Stimulated activated CD4-positive, alpha-beta T cell treated with anti-CD3 and anti-CD28 coated beads, TNF-alpha, amount 100 ng/mL, for 48 hours (primary cell): Measurements from ENCODE around the gene KCND3.

ENCODE experiments used
- DNase-seq, 3 donors: peaks; one replicate each; pipeline ENCODE4 v3.0.0-alpha.2; 2020; ENCODE audit warnings: low read depth in 3 of 3

KCND3 gene

DNA sequence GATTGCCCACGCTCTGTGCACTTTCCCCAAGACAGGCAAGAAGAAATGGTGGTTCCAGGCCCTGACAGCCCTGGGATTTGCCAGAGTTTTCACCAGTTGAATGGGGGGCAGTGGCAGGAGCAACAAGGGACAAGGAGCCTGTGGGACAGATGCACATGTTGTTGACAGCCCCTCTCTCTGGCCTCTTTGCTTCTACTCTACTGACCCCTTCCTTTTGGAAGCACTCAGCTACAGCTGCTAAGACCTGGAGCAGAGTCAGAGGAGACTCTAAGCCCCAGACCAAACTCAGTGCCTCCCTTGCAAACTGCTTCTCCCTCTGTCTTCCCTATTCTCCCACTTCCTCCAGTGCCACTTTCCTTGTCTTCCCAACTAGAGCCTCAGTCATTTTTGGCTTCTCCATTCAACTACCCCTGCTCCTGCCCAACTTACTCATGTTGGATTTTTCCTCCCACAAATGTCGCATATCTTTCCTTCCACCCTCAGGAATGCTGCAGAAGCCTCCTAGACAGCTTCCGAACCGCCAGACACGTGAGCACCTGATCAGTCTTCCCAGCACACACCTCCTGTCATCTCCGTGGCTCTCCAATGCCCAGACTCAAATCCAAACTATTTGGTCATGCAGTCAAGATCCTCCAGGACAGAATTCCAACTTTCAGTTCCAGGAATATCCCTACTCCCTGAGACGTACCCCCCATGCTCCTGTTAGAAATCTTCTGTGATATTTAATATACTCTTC lies 259.4 kb downstream of the KCND3 start:
- no peak for DNase-seq

DNA sequence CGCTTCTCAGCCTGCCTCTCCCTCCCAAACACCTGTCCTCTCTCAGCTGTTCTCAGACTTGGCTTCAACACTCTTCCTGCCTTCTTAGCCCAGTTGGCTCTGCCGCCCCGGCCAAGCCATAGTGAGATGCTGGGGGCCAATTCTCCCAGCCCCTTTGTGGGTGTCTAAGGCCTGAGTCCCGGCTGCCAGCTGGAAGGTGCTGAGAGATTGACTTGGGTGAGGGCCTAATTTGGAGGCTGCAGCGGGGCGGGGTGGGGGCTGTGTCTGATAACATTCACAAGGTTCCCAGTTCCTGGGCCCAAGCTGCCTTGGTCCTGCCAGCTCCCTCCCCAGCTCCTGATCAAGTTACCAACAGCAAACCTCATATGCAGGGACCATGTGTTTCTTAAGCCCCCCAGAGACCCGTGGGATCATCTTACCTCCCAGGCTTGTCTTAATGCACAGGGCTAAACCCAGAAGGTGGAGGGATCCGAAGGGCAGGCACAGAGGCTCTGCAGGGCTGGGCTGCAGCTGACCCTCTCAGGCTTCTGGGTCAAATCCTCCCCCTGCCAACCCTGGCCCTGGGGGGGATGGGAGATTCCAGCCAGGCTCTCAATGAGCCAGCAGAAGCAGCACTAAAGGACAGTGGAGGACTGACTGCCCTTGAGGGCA lies 260.1 kb downstream of the KCND3 start:
- no peak for DNase-seq

DNA sequence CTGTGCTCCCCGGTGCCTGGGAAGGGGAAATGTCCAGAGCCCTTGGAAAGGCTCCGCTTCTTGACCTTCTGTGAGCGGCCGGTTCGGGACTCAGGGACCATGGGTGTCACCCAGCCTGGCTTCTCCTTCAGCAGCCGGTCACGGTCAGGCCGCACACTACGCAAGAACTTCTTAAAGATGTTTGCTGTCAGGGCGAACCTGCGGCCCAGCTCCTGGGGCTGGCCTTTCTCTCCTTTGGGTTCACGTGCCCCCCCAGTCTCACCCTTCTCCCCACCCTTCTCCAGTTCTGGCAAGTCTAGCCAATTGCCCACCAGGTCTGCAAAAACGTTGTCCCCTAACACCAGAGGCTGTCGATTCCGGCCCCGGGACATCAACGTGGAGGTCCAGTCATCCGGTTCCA lies 262.4 kb downstream of the KCND3 start:
- DNase-seq, result no peak

DNA sequence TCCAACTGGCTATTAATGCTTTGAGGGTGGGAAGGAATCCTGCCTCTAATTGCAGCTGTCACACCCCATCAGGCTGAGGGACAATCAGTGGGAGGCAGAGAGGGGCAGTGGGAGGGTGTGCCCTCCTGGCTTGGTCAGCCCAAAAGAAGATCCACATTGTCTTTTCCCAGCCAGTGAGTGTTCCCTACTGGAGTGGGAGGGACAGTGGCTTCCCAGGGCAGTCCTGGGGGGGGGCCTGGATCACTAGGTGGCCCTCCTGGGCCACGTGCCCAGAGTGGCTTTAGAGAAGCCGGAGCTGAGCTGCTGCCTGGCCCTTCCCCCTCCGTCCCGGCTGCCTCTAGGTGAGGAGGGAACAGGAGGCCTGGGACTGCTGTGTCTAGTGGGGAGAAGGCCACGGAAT lies 264.3 kb downstream of the KCND3 start:
- DNase-seq, result no peak

DNA sequence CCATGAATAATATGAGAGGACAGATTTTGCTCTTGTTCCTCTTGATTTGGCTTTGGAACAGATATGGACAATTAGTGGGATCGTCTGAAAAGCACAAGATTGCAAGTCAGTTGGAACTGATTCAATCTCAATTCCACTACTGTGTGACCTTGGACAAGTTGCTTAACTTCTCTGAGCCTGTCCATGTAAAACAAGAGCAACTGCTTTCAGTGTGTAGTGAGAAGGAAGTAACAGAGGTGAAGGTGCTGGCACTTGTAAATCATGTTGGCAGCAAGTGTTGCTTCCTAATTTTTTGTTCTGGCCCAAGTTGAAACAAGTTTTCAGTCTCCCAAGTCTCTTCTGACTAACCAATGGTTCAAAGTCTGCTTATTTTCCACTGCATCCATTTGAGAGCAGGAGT lies 265.6 kb downstream of the KCND3 start:
- DNase-seq, result no peak

DNA sequence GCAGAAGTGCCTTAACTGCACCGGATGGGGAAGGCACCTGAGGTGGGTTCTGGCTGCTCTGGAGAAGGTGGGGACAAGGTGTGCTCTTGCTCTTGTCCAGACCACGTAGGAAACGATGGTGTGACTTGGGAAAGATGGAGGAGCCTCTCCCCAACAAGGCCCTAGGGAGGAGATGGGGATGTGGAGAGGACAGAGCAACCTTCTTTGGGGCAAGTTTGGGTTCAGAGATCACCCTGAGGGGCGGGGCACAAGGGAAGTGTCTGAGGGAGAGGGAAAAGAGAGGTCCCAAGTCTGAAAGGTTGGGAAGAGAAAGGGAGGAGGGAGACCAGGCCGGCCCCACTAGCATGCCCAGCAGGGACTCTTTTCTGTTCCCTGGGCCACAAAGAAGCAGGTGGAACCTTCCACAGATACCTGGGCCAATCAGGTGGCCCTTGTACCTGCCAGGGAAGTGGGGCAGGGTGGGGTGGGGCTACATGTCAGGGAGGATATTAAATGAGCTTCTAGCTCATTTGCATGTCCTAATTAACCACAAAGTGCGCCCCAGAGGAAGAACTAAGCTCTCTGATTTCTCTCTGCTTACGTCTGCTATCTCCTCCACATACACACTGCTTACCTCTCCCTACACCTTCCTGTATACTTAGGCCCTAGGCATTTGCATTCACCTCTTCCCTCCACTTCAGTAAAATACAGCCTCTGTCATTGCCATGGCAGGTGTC lies 266.2 kb downstream of the KCND3 start:
- DNase-seq, result no peak

DNA sequence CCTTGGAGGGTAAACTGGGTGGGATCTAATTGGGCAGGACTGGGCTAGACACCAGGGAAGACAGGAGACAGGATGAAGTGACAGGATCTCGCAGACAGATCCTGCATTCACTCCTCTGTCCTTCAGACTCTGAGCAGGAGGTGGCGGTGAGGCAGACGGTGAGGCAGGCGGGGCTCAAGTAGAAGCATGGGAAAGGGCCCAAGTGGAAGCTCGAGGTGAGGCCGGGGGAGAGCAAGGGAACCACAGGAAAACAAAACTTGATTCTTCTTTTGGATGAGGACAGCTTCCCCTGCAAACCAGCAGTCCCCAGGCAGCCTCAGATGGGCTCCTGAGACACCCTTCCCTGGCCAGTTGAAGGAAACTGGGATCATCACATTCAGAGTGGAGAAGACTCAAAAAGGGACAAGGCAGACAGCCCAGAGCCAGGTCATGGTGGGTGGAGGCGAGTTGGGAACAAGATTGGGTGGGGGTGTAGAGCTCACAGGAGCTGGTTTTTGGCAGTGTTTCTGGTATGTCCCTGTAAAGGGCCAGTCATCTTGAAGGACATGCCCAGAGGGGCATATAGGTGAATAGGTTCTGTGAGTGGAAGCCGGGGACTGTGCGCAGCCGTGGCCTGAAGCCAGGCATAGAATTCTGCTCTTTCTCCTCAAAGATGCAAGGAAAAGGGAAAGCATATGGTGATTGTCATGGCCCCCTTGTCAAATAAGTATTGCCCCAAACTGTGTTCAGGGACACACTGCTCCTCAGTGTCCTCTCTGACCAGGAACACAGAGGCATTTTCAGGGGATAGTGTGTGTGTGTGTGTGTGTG lies 268.3 kb downstream of the KCND3 start:
- no peak for DNase-seq
